ENCODE results near the gene ATXN10.

The ATXN10 gene

GRCh38 chr22:45804319-45804985, 132.8 kb downstream of the ATXN10 start:
- no peak for TF ChIP-seq CTCF (IDR thresholded peaks at IDR 0.05; ENCODE audit: low read depth, low read length)
- DNase-seq (ENCODE audit: extremely low read depth, low read depth) = no peak

- no peak for TF ChIP-seq CTCF (IDR thresholded peaks at IDR 0.05; ENCODE audit: low read depth, low read length)
- peak; percentile 85 for DNase-seq (ENCODE audit: extremely low read depth, low read depth)
Measured at GRCh38 chr22:45804986-45805325, 133.3 kb downstream of the ATXN10 start.

- TF ChIP-seq CTCF (IDR thresholded peaks at IDR 0.05; ENCODE audit: low read depth, low read length) = no peak
- DNase-seq (ENCODE audit: extremely low read depth, low read depth) = no peak
Measured at GRCh38 chr22:45805413-45805812, 133.8 kb downstream of the ATXN10 start.

GRCh38 chr22:45807156-45807915, 135.7 kb downstream of the ATXN10 start:
- no peak for DNase-seq (ENCODE audit: extremely low read depth, low read depth)
- no peak for TF ChIP-seq CTCF (IDR thresholded peaks at IDR 0.05; ENCODE audit: low read depth, low read length)

- TF ChIP-seq CTCF (IDR thresholded peaks at IDR 0.05; ENCODE audit: low read depth, low read length) = no peak
- no peak for DNase-seq (ENCODE audit: extremely low read depth, low read depth)
Measured at GRCh38 chr22:45812910-45813309, 141.3 kb downstream of the ATXN10 start.

GRCh38 chr22:45814198-45814597, 142.6 kb downstream of the ATXN10 start:
- no peak for TF ChIP-seq CTCF (IDR thresholded peaks at IDR 0.05; ENCODE audit: low read depth, low read length)
- DNase-seq (ENCODE audit: extremely low read depth, low read depth) = no peak

GRCh38 chr22:45816776-45817175, 145.1 kb downstream of the ATXN10 start:
- no peak for DNase-seq (ENCODE audit: extremely low read depth, low read depth)
- no peak for TF ChIP-seq CTCF (IDR thresholded peaks at IDR 0.05; ENCODE audit: low read depth, low read length)

All from AG09319 (cell line).